Left ventricle myocardium inferior (tissue), 1 donor: ENCODE data around the gene AGTRAP. TPM values are rescaled to one million over a fixed set of nuclear protein-coding genes. Genes with fewer than 3 reads are reported as not detected.

ENCODE experiments used
- DNase-seq: peaks from one replicate; pipeline ENCODE4 v3.0.0-alpha.2; 2020
- H3K27ac ChIP-seq: fragments of 200-600 bp; replicated peaks from 2 replicates; pipeline ENCODE4 v1.8.0; 2021
- H3K27me3 ChIP-seq: fragments of 200-600 bp; 2 replicates; pipeline ENCODE4 v1.8.0; 2021; ENCODE audit warnings: low read depth
- H3K36me3 ChIP-seq: fragments of 200-600 bp; 2 replicates; pipeline ENCODE4 v1.8.0; 2021
- H3K4me1 ChIP-seq: fragments of 200-600 bp; 2 replicates; pipeline ENCODE4 v1.8.0; 2021
- H3K4me3 ChIP-seq: fragments of 200-600 bp; 2 replicates; pipeline ENCODE4 v1.8.0; 2021; ENCODE audit warnings: mild to moderate bottlenecking, moderate library complexity
- H3K9me3 ChIP-seq: fragments of 200-600 bp; replicated peaks from 2 replicates; pipeline ENCODE4 v1.8.0; 2021
- CTCF ChIP-seq: fragments of 200-600 bp; IDR thresholded peaks from 2 replicates; pipeline ENCODE4 v1.8.0; 2021; ENCODE audit warnings: antibody characterized with exemption, mild to moderate bottlenecking, borderline replicate concordance
- intact Hi-C: fragments of 100-400 bp; cut with micrococcal nuclease; formaldehyde crosslinking; loops from one replicate; pipeline ENCODE4 v1.11.0; 2022
- total RNA-seq: library from RNA; stranded (reverse); fragmentation: NEBNext Ultra II Directional; extraction: Animal tissue kit (Norgen Biotek cat#: 25700); gene quantifications from one replicate; pipeline ENCODE4 v1.2.1, GENCODE V29; 2021
- donor health status: DM: no; HTN: yes; CAD: no; lungs with severe emphysema.

AGTRAP gene
- total RNA-seq, 1 donor from 2014 or later, result 16.6 TPM

- Histone ChIP-seq H3K4me1 (peaks cover 31% of the 10 kb centered on the region), H3K27me3 (no peaks in the 10 kb centered on the region), H3K4me3 (no peak overlapping the region), H3K36me3 (peaks cover 21% of the 10 kb centered on the region), H3K9me3 (no peaks in the 10 kb centered on the region), H3K27ac (no peak overlapping the region)
- no peak for DNase-seq
- no peak for TF ChIP-seq CTCF
- intact Hi-C loops, result no loop called here
Observed at GRCh38 chr1:11744287-11744686, 8.4 kb downstream of the AGTRAP start.

- peaks cover 35% of the 10 kb centered on the region for H3K36me3 ChIP-seq
- peaks cover 20% of the 10 kb centered on the region for H3K4me1 ChIP-seq
- no peak for DNase-seq
- no peaks in the 10 kb centered on the region for H3K27me3 ChIP-seq
- intact Hi-C loops, result no loop called here
- H3K4me3 ChIP-seq, result no peak overlapping the region
- no peaks in the 10 kb centered on the region for H3K9me3 ChIP-seq
- TF ChIP-seq CTCF, result no peak
- H3K27ac ChIP-seq, result peak overlapping the region; percentile 76
Observed at GRCh38 chr1:11746092-11746491, 10.2 kb downstream of the AGTRAP start.

GRCh38 chr1:11746795-11747487 is 11.0 kb downstream of the AGTRAP start:
- no peak for TF ChIP-seq CTCF
- Histone ChIP-seq H3K4me3 (no peak overlapping the region), H3K27ac (peak overlapping the region; percentile 76), H3K4me1 (peaks cover 20% of the 10 kb centered on the region), H3K36me3 (peaks cover 39% of the 10 kb centered on the region), H3K27me3 (no peaks in the 10 kb centered on the region), H3K9me3 (no peaks in the 10 kb centered on the region)
- intact Hi-C loops, result no loop called here
- DNase-seq, result peak; percentile 37

GRCh38 chr1:11748294-11749202 is 12.6 kb downstream of the AGTRAP start:
- intact Hi-C loops, result no loop called here

GRCh38 chr1:11749203-11749689 is 13.3 kb downstream of the AGTRAP start:
- peak; percentile 33 for DNase-seq
- peak; percentile 57 for TF ChIP-seq CTCF
- intact Hi-C loops, result no loop called here
- Histone ChIP-seq H3K27ac (no peak overlapping the region), H3K4me3 (no peak overlapping the region), H3K4me1 (peaks cover 15% of the 10 kb centered on the region), H3K36me3 (peaks cover 39% of the 10 kb centered on the region), H3K9me3 (no peaks in the 10 kb centered on the region), H3K27me3 (no peaks in the 10 kb centered on the region)

More at GRCh38 chr1:11748294-11749202, 12.6 kb downstream of the AGTRAP start:
- H3K4me1 ChIP-seq, result peaks cover 15% of the 10 kb centered on the region
- H3K27ac ChIP-seq, result no peak overlapping the region
- H3K9me3 ChIP-seq, result no peaks in the 10 kb centered on the region
- no peak overlapping the region for H3K4me3 ChIP-seq
- peaks cover 39% of the 10 kb centered on the region for H3K36me3 ChIP-seq
- no peaks in the 10 kb centered on the region for H3K27me3 ChIP-seq
- no peak for DNase-seq
- TF ChIP-seq CTCF, result no peak
